IPS-18c (cell line): ENCODE measurements around the gene CEP89.
"Not testable (repeated sequence)": the region's sequence is repeated elsewhere in the genome, so short reads cannot be mapped to it uniquely, and the experiment has no call there.

Source experiments
- H3K4me3 ChIP-seq: 2 replicates; pipeline ENCODE4 v1.7.0; 2013; ENCODE audit warnings: low read depth, mild to moderate bottlenecking, low read length, moderate library complexity; ENCODE audit not compliant: insufficient read depth
- H3K9me3 ChIP-seq: one replicate; pipeline ENCODE4 v1.6.1; 2013; ENCODE audit warnings: mild to moderate bottlenecking, low read length, moderate library complexity; ENCODE audit not compliant: control insufficient read depth, insufficient read depth

The CEP89 gene

DNA sequence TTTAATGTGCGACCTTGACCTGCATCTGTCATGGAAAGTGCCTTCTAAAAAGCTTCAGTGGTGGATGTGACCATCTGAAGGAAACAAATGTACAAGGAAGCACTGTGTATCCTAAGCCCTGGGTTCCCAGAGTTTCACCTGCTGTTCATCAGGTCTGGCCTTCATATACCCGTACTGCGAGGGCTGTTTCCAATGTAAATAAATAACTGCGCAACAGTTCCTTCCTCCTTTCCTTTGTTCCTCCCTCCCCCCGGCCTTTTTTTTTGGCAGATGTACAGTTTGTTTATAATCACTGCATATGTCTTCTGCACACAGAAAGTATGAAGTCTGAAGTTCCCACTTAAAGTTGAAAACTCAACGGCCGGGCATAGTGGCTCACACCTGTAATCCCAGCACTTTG, 5.5 kb upstream of the CEP89 start:
- H3K4me3 ChIP-seq: no peak overlapping the region
- no peaks in the 10 kb centered on the region for H3K9me3 ChIP-seq

DNA sequence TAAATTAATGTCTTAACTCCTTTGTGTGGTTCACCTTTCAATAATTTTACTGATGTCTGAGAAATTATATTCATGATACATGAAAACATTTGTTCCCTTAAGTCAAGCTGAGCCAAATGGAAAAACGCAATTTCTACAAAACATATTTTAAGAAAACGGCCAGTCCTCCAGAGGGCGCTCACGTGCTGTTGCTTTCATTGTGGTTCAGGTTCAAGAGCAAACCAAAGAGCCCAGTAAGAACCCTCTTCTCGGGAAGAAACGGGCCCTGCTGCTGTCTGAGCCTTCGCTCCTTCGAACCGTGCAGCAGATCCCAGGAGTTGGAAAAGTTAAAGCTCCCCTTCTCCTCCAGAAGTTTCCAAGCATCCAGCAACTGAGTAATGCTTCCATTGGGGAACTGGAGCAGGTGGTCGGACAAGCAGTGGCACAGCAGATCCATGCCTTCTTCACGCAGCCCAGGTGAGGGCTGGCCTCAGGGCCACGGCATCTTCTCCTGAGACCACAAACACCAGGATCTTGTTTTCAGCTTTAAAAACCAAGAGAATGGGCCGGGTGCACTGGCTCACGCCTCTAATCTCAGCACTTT, 4.6 kb upstream of the CEP89 start:
- H3K4me3 ChIP-seq: no peak overlapping the region

DNA sequence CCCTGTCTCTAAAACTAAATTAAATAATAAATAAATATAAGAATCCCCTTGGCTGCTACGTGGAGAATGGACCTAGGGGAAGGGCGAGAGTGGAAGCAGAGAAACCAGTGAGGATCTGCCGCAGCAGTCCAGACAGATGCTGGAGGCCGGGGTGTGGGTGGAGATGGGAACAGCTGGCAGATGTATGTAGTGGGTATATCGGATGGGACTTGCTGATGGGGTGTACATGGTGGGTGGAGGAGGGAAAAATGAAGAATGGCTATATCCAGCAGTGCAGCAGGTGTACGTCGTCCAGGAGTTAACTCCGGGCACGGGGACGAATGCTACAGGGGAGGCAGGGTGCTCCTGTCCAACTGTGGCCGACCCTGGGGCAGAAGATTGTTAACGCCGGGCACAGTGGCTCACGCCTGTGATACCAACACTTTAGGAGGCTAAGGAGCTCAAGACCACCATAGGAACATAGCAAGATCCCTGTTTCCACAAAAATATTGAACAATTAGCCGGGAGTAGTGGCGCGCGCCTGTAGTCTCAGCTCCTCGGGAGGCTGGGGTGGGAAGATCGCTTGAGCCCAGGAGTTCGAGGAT, 654 bp downstream of the CEP89 start:
- Histone ChIP-seq H3K4me3 (peak overlapping the region; percentile 84), H3K9me3 (peaks cover 2% of the 10 kb centered on the region)

More for the DNA sequence above, 4.6 kb upstream of the CEP89 start:
- H3K9me3 ChIP-seq: no peaks in the 10 kb centered on the region

DNA sequence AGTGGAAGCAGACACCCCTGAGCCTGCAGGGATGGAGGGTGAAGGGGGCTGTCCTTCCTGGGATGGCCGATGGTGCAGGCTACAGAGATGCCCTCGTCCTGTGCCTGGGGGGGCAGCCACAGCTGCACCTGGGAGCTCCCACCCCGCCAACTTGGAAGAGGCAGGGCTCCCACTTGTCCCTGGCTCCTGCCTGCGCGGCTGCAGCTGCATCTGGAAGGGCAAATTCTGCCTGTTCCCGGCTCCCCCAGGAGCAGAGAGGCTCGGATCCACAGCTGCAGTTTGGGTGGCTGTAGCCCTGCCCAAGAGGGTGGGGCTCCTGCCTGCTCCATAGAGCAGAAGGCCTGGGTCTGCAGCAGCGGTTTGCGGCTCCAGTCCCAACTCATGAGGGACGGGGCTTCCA, 2.2 kb downstream of the CEP89 start:
- Histone ChIP-seq H3K9me3 (peaks cover 2% of the 10 kb centered on the region), H3K4me3 (no peak overlapping the region)

DNA sequence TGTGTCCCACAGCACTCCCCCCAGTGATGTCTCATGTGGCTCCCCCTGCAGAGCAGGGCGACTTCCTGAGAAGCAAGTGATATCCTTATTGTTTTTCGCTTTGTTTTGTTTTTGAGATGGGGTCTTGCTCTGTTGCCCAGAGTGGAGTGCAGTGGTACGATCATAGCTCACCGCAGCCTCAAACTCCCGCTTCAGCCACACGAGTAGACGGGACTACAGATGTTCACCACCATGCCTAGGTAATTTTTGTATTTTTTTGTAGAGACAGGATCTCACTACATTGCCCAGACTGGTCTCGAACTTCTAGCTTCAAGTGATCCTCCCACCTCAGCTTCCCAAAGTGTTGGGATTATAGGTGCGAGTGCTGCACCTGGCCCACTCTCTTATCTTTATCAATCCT, 5.0 kb downstream of the CEP89 start:
- H3K4me3 ChIP-seq: no peak overlapping the region
- H3K9me3 ChIP-seq: peaks cover 2% of the 10 kb centered on the region

DNA sequence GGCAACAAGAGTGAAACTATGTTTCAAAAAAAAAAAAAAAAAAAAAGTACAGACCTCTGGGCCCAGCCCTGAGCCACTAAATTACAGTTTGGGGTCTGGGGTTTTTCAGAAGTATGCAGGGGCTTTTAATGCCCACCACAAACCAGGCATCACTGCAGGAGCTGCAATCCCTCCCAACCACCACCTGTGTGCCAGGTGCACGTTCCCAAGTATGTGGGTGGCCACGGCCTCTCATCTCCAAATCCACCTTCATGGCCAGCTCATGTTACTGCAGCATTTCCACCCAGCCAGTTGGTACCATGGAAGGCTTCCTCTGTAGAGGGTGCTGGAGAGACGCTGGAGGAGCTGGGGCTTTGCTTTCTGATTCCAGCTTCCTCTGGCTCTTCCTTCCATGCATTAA, 26.5 kb downstream of the CEP89 start:
- H3K4me3 ChIP-seq: no peak overlapping the region
- no peaks in the 10 kb centered on the region for H3K9me3 ChIP-seq

DNA sequence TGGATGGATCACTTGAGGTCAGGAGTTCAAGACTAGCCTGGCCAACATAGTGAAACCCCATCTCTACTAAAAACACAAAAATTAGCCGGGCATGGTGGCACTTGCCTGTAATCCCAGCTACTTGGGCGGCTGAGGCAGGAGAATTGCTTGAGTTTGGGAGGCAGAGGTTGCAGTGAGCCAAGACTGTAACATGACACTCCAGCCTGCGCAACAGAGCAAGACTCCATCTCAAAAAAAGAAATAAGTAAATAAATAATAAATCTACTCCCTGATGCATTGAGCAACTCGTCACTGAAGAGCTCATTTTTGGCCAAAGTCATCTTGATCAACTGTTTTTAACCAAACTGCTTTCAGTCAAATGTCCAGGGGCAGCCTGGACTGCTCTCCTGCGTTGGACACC, 30.5 kb downstream of the CEP89 start:
- H3K4me3 ChIP-seq: not testable (repeated sequence)

DNA sequence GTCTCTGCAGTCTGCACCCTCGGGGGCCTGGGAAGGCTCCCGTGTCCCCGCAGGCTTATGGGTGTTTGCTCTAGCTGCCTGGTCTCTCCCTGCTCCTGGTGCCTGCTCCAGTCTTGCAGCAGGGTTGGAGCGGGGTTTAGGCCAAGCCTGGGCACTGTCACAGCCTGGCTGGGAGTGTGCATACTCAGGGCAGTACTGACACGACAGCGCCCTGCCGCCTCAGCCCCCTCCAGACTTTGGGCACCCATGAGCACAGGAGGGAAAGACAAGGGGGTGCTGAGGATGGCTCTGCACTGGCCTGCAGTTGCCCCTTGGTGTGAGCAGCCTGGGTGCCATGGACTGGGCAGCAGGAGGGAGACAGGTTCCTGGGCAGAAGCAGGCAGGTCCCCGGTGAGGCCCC, 35.7 kb downstream of the CEP89 start:
- Histone ChIP-seq H3K9me3 (no peaks in the 10 kb centered on the region), H3K4me3 (no peak overlapping the region)

More for the DNA sequence above, 30.5 kb downstream of the CEP89 start:
- not testable (repeated sequence) for H3K9me3 ChIP-seq

DNA sequence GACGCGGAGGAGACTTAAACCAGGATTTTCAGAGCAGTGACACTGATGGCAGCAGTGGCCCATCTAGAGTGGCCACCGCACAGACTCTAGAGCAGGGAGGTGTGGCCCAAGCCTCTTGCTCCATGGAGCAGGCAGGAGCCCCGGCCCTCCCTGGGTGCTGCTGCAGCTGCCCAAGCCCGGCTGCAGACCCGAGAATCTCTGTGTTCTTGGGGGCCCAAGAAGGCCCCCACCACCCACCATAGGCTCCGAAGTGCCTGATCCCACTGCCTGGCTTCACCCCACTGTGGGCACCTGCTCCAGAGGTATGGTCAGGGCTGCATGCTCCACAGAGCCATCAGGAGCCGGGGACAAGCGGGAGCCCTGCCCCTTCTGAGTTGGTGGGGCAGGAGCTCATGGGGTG, 36.1 kb downstream of the CEP89 start:
- Histone ChIP-seq H3K4me3 (no peak overlapping the region), H3K9me3 (no peaks in the 10 kb centered on the region)

DNA sequence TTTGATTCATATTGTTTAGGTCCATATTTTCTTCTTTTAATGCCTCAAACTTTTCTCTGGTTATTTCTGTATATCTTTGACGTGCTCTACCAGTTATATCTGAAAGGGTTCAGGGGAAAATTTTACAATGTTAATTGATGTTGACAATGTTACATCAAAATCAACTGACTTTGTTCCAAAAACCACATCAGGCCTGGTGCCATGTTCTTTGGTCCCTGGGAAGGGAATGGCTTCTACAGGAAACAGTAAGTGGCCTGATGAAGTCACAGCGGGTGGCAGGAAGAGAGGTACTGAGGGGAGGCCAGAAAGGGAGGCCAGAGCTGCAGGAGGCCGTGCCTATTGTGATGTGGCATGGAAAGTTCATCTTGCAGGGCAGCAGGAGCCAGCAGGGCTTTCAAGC, 38.2 kb downstream of the CEP89 start:
- Histone ChIP-seq H3K4me3 (no peak overlapping the region), H3K9me3 (no peaks in the 10 kb centered on the region)

DNA sequence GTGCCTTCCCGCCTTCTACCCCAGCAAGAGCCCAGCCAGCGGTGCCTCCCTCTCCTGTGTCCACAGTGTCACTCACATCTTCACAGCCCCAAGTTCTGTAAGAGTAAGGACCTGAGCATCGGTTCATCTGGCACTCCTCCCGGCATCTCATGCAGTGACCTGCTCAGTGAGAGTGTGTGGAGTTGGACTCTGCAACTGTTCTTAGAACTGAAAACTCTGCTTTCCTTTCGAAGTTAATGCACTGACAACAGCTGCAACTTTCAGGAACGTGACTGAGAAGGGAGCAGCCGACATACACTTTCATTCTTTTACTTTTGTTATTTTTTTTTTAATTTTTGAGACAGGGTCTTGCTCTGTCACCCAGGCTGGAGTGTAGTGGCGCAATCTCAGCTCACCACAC, 41.2 kb downstream of the CEP89 start:
- Histone ChIP-seq H3K4me3 (no peak overlapping the region), H3K9me3 (peaks cover 3% of the 10 kb centered on the region)

DNA sequence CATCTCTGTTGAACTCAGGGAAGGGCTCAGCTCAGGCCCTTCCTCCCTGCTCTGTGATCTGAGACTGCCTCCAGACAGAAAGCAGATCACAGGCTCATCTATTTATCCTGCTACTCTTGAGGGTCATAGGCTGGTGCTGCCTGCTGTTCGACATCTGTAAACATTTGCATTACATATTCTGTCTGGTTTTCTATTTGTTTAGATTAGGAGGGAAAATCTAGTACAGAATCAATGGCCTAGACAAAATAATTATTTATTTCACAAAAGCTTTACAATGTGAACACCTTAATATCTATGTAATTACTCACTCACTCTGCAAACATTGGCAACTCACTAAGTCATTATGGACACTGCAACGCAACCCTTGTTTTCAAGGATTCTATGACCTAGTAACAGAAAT, 43.0 kb downstream of the CEP89 start:
- no peak overlapping the region for H3K4me3 ChIP-seq
- H3K9me3 ChIP-seq: peaks cover 3% of the 10 kb centered on the region

DNA sequence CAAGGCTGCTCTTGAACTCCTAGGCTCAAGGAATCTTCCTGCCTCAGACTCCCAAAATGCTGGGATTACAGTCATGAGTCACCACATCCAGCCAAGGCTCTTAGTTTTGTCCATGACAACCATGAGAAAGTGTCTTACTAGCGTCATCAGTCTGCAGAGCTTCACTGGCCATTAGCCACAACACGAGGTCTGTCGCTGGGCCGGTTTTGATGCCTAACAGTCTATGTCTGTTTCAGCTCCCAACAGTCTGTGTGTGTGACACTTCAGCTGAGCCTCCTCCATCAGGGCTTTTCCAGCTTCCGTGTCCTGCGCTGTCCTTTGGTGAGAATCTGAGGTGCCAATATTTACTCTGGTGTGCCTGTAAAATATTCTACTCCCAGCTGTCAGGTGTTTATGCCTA, 47.6 kb downstream of the CEP89 start:
- no peak overlapping the region for H3K4me3 ChIP-seq
- H3K9me3 ChIP-seq: peaks cover 3% of the 10 kb centered on the region

DNA sequence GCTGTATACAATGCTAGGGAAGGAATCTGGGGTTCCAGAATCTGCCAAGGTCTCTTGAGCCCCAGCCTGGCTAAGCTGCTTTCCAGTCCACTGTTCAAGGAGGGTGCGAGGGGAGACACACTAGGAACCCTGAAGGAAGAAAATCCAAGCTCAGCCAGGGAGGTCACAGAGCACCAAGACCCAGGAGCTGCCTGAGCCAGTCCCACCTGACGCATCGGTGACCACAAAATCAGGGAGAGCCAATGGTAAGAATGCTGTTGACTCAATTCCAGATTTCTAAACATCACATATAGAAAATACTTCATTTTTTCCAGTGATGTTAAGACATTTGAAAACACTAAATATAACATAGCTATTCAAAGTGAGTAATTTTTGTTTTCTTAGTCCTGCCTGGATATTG, 50.1 kb downstream of the CEP89 start:
- Histone ChIP-seq H3K4me3 (no peak overlapping the region), H3K9me3 (no peaks in the 10 kb centered on the region)

DNA sequence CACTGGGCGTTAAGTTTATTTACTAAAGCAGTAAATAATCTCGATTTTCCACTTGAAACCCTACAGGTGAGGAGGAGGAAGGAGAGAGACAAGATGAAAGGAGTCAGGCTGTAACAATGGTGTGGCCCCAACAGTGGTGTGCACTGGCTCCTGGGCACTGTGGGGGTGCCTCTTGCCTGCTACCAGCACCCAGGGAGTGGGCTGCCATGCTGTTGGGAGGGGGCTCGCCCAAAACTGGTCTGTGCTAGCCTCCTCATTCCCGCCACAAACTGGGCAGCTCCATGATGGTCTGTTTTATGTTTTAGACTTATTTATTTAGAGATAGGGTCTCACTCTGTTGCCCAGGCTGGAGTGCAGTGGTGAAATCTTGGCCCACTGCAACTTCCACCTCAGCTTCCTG, 52.4 kb downstream of the CEP89 start:
- no peaks in the 10 kb centered on the region for H3K9me3 ChIP-seq
- no peak overlapping the region for H3K4me3 ChIP-seq

DNA sequence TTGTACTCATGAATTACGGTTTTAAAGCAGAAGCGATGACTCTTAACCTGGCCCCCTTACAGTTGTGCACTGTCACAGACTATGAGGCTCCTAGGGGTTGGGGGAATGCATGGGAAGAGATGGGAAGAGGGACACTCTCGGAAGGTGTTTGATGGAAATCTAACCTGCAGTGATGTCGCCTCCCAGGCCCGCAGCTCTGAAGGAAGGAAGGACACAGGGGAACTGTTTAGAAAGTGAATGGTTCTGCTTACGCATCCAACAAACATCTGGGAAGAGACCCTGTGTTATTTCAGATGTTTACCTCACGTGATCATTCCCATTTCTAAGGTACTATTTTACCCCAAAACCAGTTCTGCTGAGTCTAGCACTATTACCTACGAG, 54.2 kb downstream of the CEP89 start:
- no peak overlapping the region for H3K4me3 ChIP-seq
- H3K9me3 ChIP-seq: no peaks in the 10 kb centered on the region

DNA sequence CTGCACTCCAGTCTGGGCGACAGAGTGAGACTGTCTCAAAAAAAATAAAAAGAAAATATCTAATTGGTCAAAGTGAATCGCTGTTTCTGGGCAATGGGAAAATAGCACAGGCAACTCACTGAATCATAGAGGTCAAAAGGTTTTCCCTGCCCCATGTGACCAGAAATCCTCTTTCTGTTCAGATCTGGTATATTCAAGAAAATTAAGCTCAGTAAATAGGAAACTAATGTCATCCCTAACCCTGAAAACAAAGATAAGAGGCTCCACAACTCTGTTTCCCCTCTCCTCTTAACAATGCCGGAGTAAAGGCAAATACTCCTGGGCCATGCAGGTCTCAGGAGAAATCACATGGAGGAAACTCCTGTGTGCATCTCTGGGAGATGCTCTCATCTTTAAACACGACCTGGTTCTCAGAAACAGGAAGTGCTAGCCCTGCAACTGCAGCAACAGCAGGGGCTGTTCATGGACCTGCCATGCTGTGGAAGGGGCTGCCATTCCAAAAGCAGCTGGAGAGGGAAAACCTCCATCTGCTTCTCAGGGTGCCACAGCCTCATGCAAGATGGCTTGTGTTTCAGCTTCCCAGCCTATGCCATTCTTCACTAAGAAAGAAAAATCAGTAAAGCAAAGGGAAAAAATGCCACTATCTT, 54.7 kb downstream of the CEP89 start:
- Histone ChIP-seq H3K9me3 (no peaks in the 10 kb centered on the region), H3K4me3 (no peak overlapping the region)

DNA sequence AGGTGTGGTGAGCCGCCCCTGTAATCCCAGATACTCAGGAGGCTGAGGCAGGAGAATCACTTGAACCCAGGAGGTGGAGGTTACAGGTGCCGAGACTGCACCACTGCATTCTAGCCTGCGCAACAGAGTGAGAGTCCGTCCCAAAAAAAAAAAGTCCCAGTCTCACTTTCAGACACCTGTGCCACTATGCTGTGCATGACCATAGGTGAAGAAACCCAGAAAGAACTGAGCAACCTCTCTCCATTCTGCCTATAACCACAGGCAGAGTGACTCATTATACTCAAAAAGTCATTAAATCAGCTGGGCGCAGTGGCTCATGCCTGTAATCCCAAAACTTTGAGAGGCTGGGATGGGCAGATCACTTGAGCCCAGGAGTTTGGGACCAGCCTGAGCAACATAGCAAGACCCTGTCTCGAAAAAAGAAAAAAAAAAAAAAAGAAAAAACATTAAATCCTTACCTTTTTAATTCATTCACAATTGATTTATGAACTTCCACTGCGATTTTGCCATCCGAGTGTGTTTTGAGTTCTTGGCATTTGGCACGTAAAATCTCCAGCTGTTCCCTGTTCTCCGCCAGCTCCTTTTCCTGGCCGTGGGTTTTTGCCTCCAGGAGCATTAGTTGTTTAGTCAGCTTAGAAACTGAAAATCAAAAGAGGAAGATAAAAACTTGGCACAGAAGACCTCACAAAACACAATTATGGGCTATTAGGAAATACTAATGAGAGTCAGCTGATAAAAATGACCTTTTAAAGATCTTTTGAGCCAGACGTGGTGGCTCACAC, 56.7 kb downstream of the CEP89 start:
- Histone ChIP-seq H3K4me3 (no peak overlapping the region), H3K9me3 (no peaks in the 10 kb centered on the region)
